Measurements from ENCODE around the gene LENEP.

Gene LENEP

GRCh38 chr1:155007251-155007828 is 14.0 kb downstream of the LENEP start:
- H3K4me1 Mint-ChIP-seq = peaks cover 59% of the 10 kb centered on the region
- H3K36me3 Mint-ChIP-seq = no peaks in the 10 kb centered on the region
- no peak overlapping the region for H3K4me3 Mint-ChIP-seq
- H3K27me3 Mint-ChIP-seq = no peaks in the 10 kb centered on the region
- no peaks in the 10 kb centered on the region for H3K9me3 Mint-ChIP-seq
- peak overlapping the region; percentile 92 for H3K27ac Mint-ChIP-seq

GRCh38 chr1:155008015-155008941 is 14.9 kb downstream of the LENEP start:
- Mint-ChIP-seq H3K4me1 (peaks cover 68% of the 10 kb centered on the region), H3K36me3 (no peaks in the 10 kb centered on the region), H3K27me3 (no peaks in the 10 kb centered on the region), H3K4me3 (peak overlapping the region; percentile 94), H3K9me3 (no peaks in the 10 kb centered on the region), H3K27ac (peak overlapping the region; percentile 96)

- Mint-ChIP-seq H3K27ac (peak overlapping the region; percentile 97), H3K36me3 (no peaks in the 10 kb centered on the region), H3K4me3 (peak overlapping the region; percentile 94), H3K27me3 (no peaks in the 10 kb centered on the region), H3K9me3 (no peaks in the 10 kb centered on the region), H3K4me1 (peaks cover 71% of the 10 kb centered on the region)
These were observed 15.9 kb downstream of the LENEP start for GRCh38 chr1:155009221-155009711.

GRCh38 chr1:155009742-155010141 is 16.4 kb downstream of the LENEP start:
- Mint-ChIP-seq H3K27ac (peak overlapping the region; percentile 97), H3K9me3 (no peaks in the 10 kb centered on the region), H3K27me3 (no peaks in the 10 kb centered on the region), H3K4me1 (peaks cover 71% of the 10 kb centered on the region), H3K4me3 (peak overlapping the region; percentile 94), H3K36me3 (no peaks in the 10 kb centered on the region)

- Mint-ChIP-seq H3K27ac (peak overlapping the region; percentile 97), H3K4me3 (peak overlapping the region; percentile 94)
These were observed 17.0 kb downstream of the LENEP start for GRCh38 chr1:155010211-155010918.

GRCh38 chr1:155011004-155011416 is 17.6 kb downstream of the LENEP start:
- Mint-ChIP-seq H3K27ac (peak overlapping the region; percentile 76), H3K36me3 (peaks cover 2% of the 10 kb centered on the region), H3K4me1 (peaks cover 69% of the 10 kb centered on the region), H3K4me3 (peak overlapping the region; percentile 94), H3K27me3 (no peaks in the 10 kb centered on the region), H3K9me3 (no peaks in the 10 kb centered on the region)

More at GRCh38 chr1:155010211-155010918, 17.0 kb downstream of the LENEP start:
- Mint-ChIP-seq H3K9me3 (no peaks in the 10 kb centered on the region), H3K36me3 (no peaks in the 10 kb centered on the region), H3K4me1 (peaks cover 69% of the 10 kb centered on the region), H3K27me3 (no peaks in the 10 kb centered on the region)

- Mint-ChIP-seq H3K27me3 (no peaks in the 10 kb centered on the region), H3K9me3 (no peaks in the 10 kb centered on the region), H3K4me1 (peaks cover 69% of the 10 kb centered on the region), H3K36me3 (peaks cover 2% of the 10 kb centered on the region), H3K27ac (peak overlapping the region; percentile 94), H3K4me3 (peak overlapping the region; percentile 94)
These were observed 18.1 kb downstream of the LENEP start for GRCh38 chr1:155011437-155012025.

GRCh38 chr1:155012026-155012546 is 18.7 kb downstream of the LENEP start:
- peak overlapping the region; percentile 94 for H3K27ac Mint-ChIP-seq
- H3K36me3 Mint-ChIP-seq = peaks cover 2% of the 10 kb centered on the region
- no peaks in the 10 kb centered on the region for H3K27me3 Mint-ChIP-seq
- peak overlapping the region; percentile 71 for H3K4me3 Mint-ChIP-seq
- peaks cover 68% of the 10 kb centered on the region for H3K4me1 Mint-ChIP-seq
- H3K9me3 Mint-ChIP-seq = no peaks in the 10 kb centered on the region

- H3K4me3 Mint-ChIP-seq = peak overlapping the region; percentile 71
These were observed 19.6 kb downstream of the LENEP start for GRCh38 chr1:155012776-155013602.

GRCh38 chr1:155013632-155014031 is 20.2 kb downstream of the LENEP start:
- Mint-ChIP-seq H3K36me3 (peaks cover 2% of the 10 kb centered on the region), H3K4me3 (peak overlapping the region; percentile 71), H3K4me1 (peaks cover 68% of the 10 kb centered on the region), H3K27ac (peak overlapping the region; percentile 68), H3K27me3 (no peaks in the 10 kb centered on the region), H3K9me3 (no peaks in the 10 kb centered on the region)

More at GRCh38 chr1:155012776-155013602, 19.6 kb downstream of the LENEP start:
- Mint-ChIP-seq H3K27ac (peak overlapping the region; percentile 86), H3K9me3 (no peaks in the 10 kb centered on the region), H3K36me3 (peaks cover 2% of the 10 kb centered on the region), H3K4me1 (peaks cover 73% of the 10 kb centered on the region), H3K27me3 (no peaks in the 10 kb centered on the region)

GRCh38 chr1:155014709-155015508 is 21.5 kb downstream of the LENEP start:
- Mint-ChIP-seq H3K4me1 (peaks cover 76% of the 10 kb centered on the region), H3K27ac (no peak overlapping the region), H3K9me3 (no peaks in the 10 kb centered on the region), H3K4me3 (peak overlapping the region; percentile 15), H3K36me3 (peaks cover 2% of the 10 kb centered on the region), H3K27me3 (no peaks in the 10 kb centered on the region)

GRCh38 chr1:155015527-155016230 is 22.3 kb downstream of the LENEP start:
- H3K36me3 Mint-ChIP-seq = peaks cover 2% of the 10 kb centered on the region
- H3K9me3 Mint-ChIP-seq = no peaks in the 10 kb centered on the region
- peak overlapping the region; percentile 81 for H3K27ac Mint-ChIP-seq
- H3K4me3 Mint-ChIP-seq = peak overlapping the region; percentile 58
- peaks cover 76% of the 10 kb centered on the region for H3K4me1 Mint-ChIP-seq
- H3K27me3 Mint-ChIP-seq = no peaks in the 10 kb centered on the region

GRCh38 chr1:155016231-155016831 is 22.9 kb downstream of the LENEP start:
- Mint-ChIP-seq H3K9me3 (no peaks in the 10 kb centered on the region), H3K4me1 (peaks cover 71% of the 10 kb centered on the region), H3K27ac (peak overlapping the region; percentile 81), H3K4me3 (peak overlapping the region; percentile 73), H3K27me3 (no peaks in the 10 kb centered on the region), H3K36me3 (peaks cover 2% of the 10 kb centered on the region)
